ENCODE results near the gene KCMF1.
"Not testable (repeated sequence)": the region's sequence is repeated elsewhere in the genome, so short reads cannot be mapped to it uniquely, and the experiment has no call there.

The KCMF1 gene

GRCh38 chr2:84970868-84971509 is at the start of gene KCMF1:
Gene KCMF1, plus strand, starts transcription at chr2:84971161. Its CDS starts 291 bp downstream, at chr2:84971452.
- FAIRE-seq: no peak

- FAIRE-seq: no peak
Measured at GRCh38 chr2:84923009-84923408, 48.0 kb upstream of the KCMF1 start.

- no peak for FAIRE-seq
Measured at GRCh38 chr2:84924173-84925106, 46.5 kb upstream of the KCMF1 start.

- FAIRE-seq: no peak
Measured at GRCh38 chr2:84925336-84925723, 45.6 kb upstream of the KCMF1 start.

GRCh38 chr2:84925724-84926376 is 45.1 kb upstream of the KCMF1 start:
- FAIRE-seq: no peak

GRCh38 chr2:84927275-84927627 is 43.7 kb upstream of the KCMF1 start:
- no peak for FAIRE-seq

GRCh38 chr2:84931384-84931821 is 39.6 kb upstream of the KCMF1 start:
- FAIRE-seq: no peak

GRCh38 chr2:84938194-84938879 is 32.6 kb upstream of the KCMF1 start:
- FAIRE-seq: no peak

GRCh38 chr2:84939426-84940087 is 31.4 kb upstream of the KCMF1 start:
- FAIRE-seq: no peak

- FAIRE-seq: no peak
Measured at GRCh38 chr2:84940088-84940470, 30.9 kb upstream of the KCMF1 start.

GRCh38 chr2:84940831-84941412 is 30.0 kb upstream of the KCMF1 start:
- no peak for FAIRE-seq

GRCh38 chr2:84942166-84942565 is 28.8 kb upstream of the KCMF1 start:
- FAIRE-seq: no peak

GRCh38 chr2:84942964-84943421 is 28.0 kb upstream of the KCMF1 start:
- no peak for FAIRE-seq

- FAIRE-seq: no peak
Measured at GRCh38 chr2:84944295-84944909, 26.6 kb upstream of the KCMF1 start.

GRCh38 chr2:84945838-84946203 is 25.1 kb upstream of the KCMF1 start:
- not testable (repeated sequence) for FAIRE-seq

GRCh38 chr2:84946204-84947009 is 24.6 kb upstream of the KCMF1 start:
- FAIRE-seq: no peak

GRCh38 chr2:84947010-84947593 is 23.9 kb upstream of the KCMF1 start:
- no peak for FAIRE-seq

- FAIRE-seq: no peak
Measured at GRCh38 chr2:84953535-84953934, 17.4 kb upstream of the KCMF1 start.

GRCh38 chr2:84954329-84954728 is 16.6 kb upstream of the KCMF1 start:
- no peak for FAIRE-seq

Data from islet of Langerhans (tissue), 1 donor.